Stimulated activated CD8-positive, alpha-beta memory T cell treated with anti-CD3 and anti-CD28 coated beads, Interleukin-4, amount 100 ng/mL, for 48 hours (primary cell): ENCODE data around the gene RTN4R.
"Not testable (repeated sequence)": the region's sequence is repeated elsewhere in the genome, so short reads cannot be mapped to it uniquely, and the experiment has no call there.

ENCODE experiments used
- DNase-seq: peaks from one replicate; pipeline ENCODE4 v3.0.0-alpha.2; 2020

RTN4R gene

GRCh38 chr22:20305894-20306645, 38.0 kb upstream of the RTN4R start:
- DNase-seq: no peak

GRCh38 chr22:20305230-20305893, 37.2 kb upstream of the RTN4R start:
- DNase-seq: not testable (repeated sequence)

GRCh38 chr22:20304646-20305045, 36.5 kb upstream of the RTN4R start:
- DNase-seq: no peak

GRCh38 chr22:20303229-20303534, 35.1 kb upstream of the RTN4R start:
- DNase-seq: not testable (repeated sequence)

- DNase-seq: no peak
These were observed 34.5 kb upstream of the RTN4R start for GRCh38 chr22:20302438-20303228.

GRCh38 chr22:20299746-20300136, 31.6 kb upstream of the RTN4R start:
- peak; percentile 38 for DNase-seq

GRCh38 chr22:20298803-20299745, 31.0 kb upstream of the RTN4R start:
- peak; percentile 93 for DNase-seq

- no peak for DNase-seq
These were observed 30.1 kb upstream of the RTN4R start for GRCh38 chr22:20298110-20298802.

GRCh38 chr22:20297414-20298109, 29.4 kb upstream of the RTN4R start:
- DNase-seq: no peak

GRCh38 chr22:20296598-20296997, 28.5 kb upstream of the RTN4R start:
- no peak for DNase-seq

GRCh38 chr22:20295262-20296064, 27.3 kb upstream of the RTN4R start:
- no peak for DNase-seq

- no peak for DNase-seq
These were observed 24.6 kb upstream of the RTN4R start for GRCh38 chr22:20292673-20293232.

- DNase-seq: no peak
These were observed 24.0 kb upstream of the RTN4R start for GRCh38 chr22:20292108-20292507.

GRCh38 chr22:20291604-20292063, 23.5 kb upstream of the RTN4R start:
- DNase-seq: no peak

GRCh38 chr22:20291249-20291586, 23.1 kb upstream of the RTN4R start:
- no peak for DNase-seq

GRCh38 chr22:20290578-20291248, 22.6 kb upstream of the RTN4R start:
- DNase-seq: no peak

GRCh38 chr22:20290045-20290392, 21.9 kb upstream of the RTN4R start:
- DNase-seq: no peak

GRCh38 chr22:20289182-20290044, 21.3 kb upstream of the RTN4R start:
- not testable (repeated sequence) for DNase-seq
